IMR-90 (cell line): ENCODE data around the gene NFIX. TPM values are rescaled to one million over a fixed set of nuclear protein-coding genes. Genes with fewer than 3 reads are reported as not detected.

Experiments used
- ATAC-seq: fragments of 200-7000 bp; cut with Tn5 transposase; 2 replicates; pipeline ENCODE4 v1.9.1; 2020; ENCODE audit warnings: low read depth, mild to moderate bottlenecking, moderate library complexity
- BruUV-seq: library from RNA; stranded (reverse); fragments of 400-500 nt; replicated peaks from 2 replicates; lab custom pipeline; 2021; lab: Mats Ljungman, UMichigan
- CTCF ChIA-PET: fragments of 300-600 bp; formaldehyde crosslinking; extraction: SDS; loops from one replicate; lab custom pipeline; 2021; ENCODE audit warnings: antibody characterized with exemption; lab: Yijun Ruan, JAX
- POLR2A ChIA-PET: fragments of 300-600 bp; sonication (Branson Sonifier 250); formaldehyde crosslinking; loops from one replicate; lab custom pipeline; 2022; ENCODE audit warnings: antibody characterized with exemption; ENCODE audit not compliant: unreplicated experiment; lab: Charles Lee
- DNase-seq: peaks from one replicate; pipeline ENCODE4 v3.0.0; 2013
- H2AFZ ChIP-seq: replicated peaks from 2 replicates; pipeline ENCODE3; 2013; ENCODE audit warnings: low read length, mild to moderate bottlenecking; ENCODE audit not compliant: poor library complexity
- H2AK5ac ChIP-seq: 2 replicates; pipeline ENCODE4 v1.6.1; 2013; ENCODE audit warnings: low read depth, low read length, inconsistent platforms
- H2AK9ac ChIP-seq: replicated peaks from 2 replicates; pipeline ENCODE3; 2013; ENCODE audit warnings: mild to moderate bottlenecking, low read depth, low read length, moderate library complexity; ENCODE audit not compliant: poor library complexity
- H2BK120ac ChIP-seq: 2 replicates; pipeline ENCODE4 v1.6.1; 2013; ENCODE audit warnings: low read depth, low read length, inconsistent platforms
- H2BK15ac ChIP-seq: 3 replicates; pipeline ENCODE4 v1.6.1; 2013; ENCODE audit warnings: low read depth, low read length, inconsistent platforms
- H2BK20ac ChIP-seq: 2 replicates; pipeline ENCODE4 v1.6.1; 2013; ENCODE audit warnings: low read depth, mild to moderate bottlenecking, inconsistent platforms, low read length, moderate library complexity
- H2BK5ac ChIP-seq: 2 replicates; pipeline ENCODE4 v1.6.1; 2013; ENCODE audit warnings: mild to moderate bottlenecking, low read depth, low read length, inconsistent platforms; ENCODE audit not compliant: poor library complexity, severe bottlenecking
- H3K14ac ChIP-seq: replicated peaks from 2 replicates; pipeline ENCODE4 v1.6.1; 2013; ENCODE audit warnings: low read depth, low read length, inconsistent platforms
- H3K18ac ChIP-seq: 2 replicates; pipeline ENCODE4 v1.6.1; 2013; ENCODE audit warnings: low read depth, low read length, control low read depth
- H3K23ac ChIP-seq: 2 replicates; pipeline ENCODE4 v1.6.1; 2013; ENCODE audit warnings: low read depth, low read length, inconsistent platforms
- H3K27ac ChIP-seq: 2 replicates; pipeline ENCODE4 v1.5.1; 2013; ENCODE audit warnings: mild to moderate bottlenecking, control low read depth, low read length; ENCODE audit not compliant: insufficient read depth
- H3K27me3 ChIP-seq: 2 replicates; pipeline ENCODE4 v1.6.1; 2013; ENCODE audit warnings: low read length; ENCODE audit not compliant: control insufficient read depth, insufficient read depth
- H3K36me3 ChIP-seq: 2 replicates; pipeline ENCODE4 v1.6.1; 2013; ENCODE audit warnings: low read length, mixed read lengths; ENCODE audit not compliant: control insufficient read depth, insufficient read depth
- H3K4ac ChIP-seq: 2 replicates; pipeline ENCODE4 v1.6.1; 2013; ENCODE audit warnings: low read depth, low read length, inconsistent platforms
- H3K4me1 ChIP-seq: 2 replicates; pipeline ENCODE4 v1.6.1; 2013; ENCODE audit warnings: low read length, mixed read lengths; ENCODE audit not compliant: control insufficient read depth, insufficient read depth
- H3K4me2 ChIP-seq: 2 replicates; pipeline ENCODE4 v1.6.1; 2013; ENCODE audit warnings: low read depth, mild to moderate bottlenecking, control low read depth, low read length, moderate library complexity
- H3K4me3 ChIP-seq: 2 replicates; pipeline ENCODE4 v1.5.1; 2013; ENCODE audit warnings: low read depth, mild to moderate bottlenecking, control low read depth, low read length, moderate library complexity; ENCODE audit not compliant: insufficient read depth
- H3K56ac ChIP-seq: 2 replicates; pipeline ENCODE4 v1.6.1; 2013; ENCODE audit warnings: low read length, inconsistent platforms; ENCODE audit not compliant: insufficient read depth; ENCODE audit errors: extremely low read depth
- H3K79me1 ChIP-seq, 2 experiments: 2 replicates each; pipeline ENCODE4 v1.6.1; 2013; ENCODE audit warnings: low read length in 2 of 2, inconsistent platforms in 1 of 2, low read depth in 1 of 2
- H3K9ac ChIP-seq: 2 replicates; pipeline ENCODE4 v1.6.1; 2013; ENCODE audit warnings: low read depth, low read length, control low read depth
- H3K9me1 ChIP-seq: 2 replicates; pipeline ENCODE4 v1.6.1; 2013; ENCODE audit warnings: low read length, inconsistent platforms; ENCODE audit not compliant: insufficient read depth
- H3K9me3 ChIP-seq: 2 replicates; pipeline ENCODE4 v1.6.1; 2013; ENCODE audit warnings: low read length; ENCODE audit not compliant: control insufficient read depth, insufficient read depth
- H4K20me1 ChIP-seq: 2 replicates; pipeline ENCODE4 v1.6.1; 2013; ENCODE audit warnings: low read length, inconsistent platforms; ENCODE audit not compliant: insufficient read depth
- H4K5ac ChIP-seq: 2 replicates; pipeline ENCODE4 v1.6.1; 2013; ENCODE audit warnings: mild to moderate bottlenecking, low read depth, low read length, control low read depth
- H4K8ac ChIP-seq, 2 experiments: 2 replicates each; pipeline ENCODE4 v1.6.1; 2013; ENCODE audit warnings: low read depth in 2 of 2, low read length in 2 of 2, control low read depth in 1 of 2, inconsistent platforms in 1 of 2
- H4K91ac ChIP-seq: 2 replicates; pipeline ENCODE4 v1.6.1; 2013; ENCODE audit warnings: low read depth, low read length, inconsistent platforms; ENCODE audit not compliant: insufficient read depth
- BHLHE40 ChIP-seq: fragments of 150-350 bp; IDR thresholded peaks from 2 replicates; pipeline ENCODE4 v1.6.1; 2016; ENCODE audit warnings: mild to moderate bottlenecking, low read depth, low read length
- CEBPB ChIP-seq: IDR thresholded peaks from 2 replicates; pipeline ENCODE4 v1.6.1; 2012; ENCODE audit warnings: low read depth, low read length, improper control_type of control experiment
- CHD1 ChIP-seq: IDR thresholded peaks from 2 replicates; pipeline ENCODE4 v1.6.1; 2012; ENCODE audit warnings: low read depth, low read length, improper control_type of control experiment
- FOS ChIP-seq: fragments of 150-350 bp; IDR thresholded peaks from 2 replicates; pipeline ENCODE4 v1.6.1; 2016; ENCODE audit warnings: low read depth, low read length
- MXI1 ChIP-seq: IDR thresholded peaks from 2 replicates; pipeline ENCODE4 v1.6.1; 2012; ENCODE audit warnings: low read depth, mild to moderate bottlenecking, low read length, moderate library complexity, borderline replicate concordance
- POLR2A ChIP-seq: IDR thresholded peaks from 2 replicates; pipeline ENCODE4 v1.6.1; 2012; ENCODE audit warnings: mild to moderate bottlenecking, low read depth, low read length
- RCOR1 ChIP-seq: IDR thresholded peaks from 2 replicates; pipeline ENCODE4 v1.6.1; 2012; ENCODE audit warnings: mild to moderate bottlenecking, low read length, improper control_type of control experiment; ENCODE audit not compliant: insufficient replicate concordance
- RFX5 ChIP-seq: IDR thresholded peaks from 2 replicates; pipeline ENCODE4 v1.8.0; 2012; ENCODE audit warnings: low read depth, mild to moderate bottlenecking, low read length, moderate library complexity
- SMC3 ChIP-seq: fragments of 150-350 bp; IDR thresholded peaks from 2 replicates; pipeline ENCODE4 v1.6.1; 2016; ENCODE audit warnings: low read depth, mild to moderate bottlenecking, antibody characterized with exemption, low read length, moderate library complexity
- WGBS, 2 experiments: methylation state at CpG; one replicate each; pipeline versions ENCODE4 v1.1.5 to v1.1.7; 2013; ENCODE audit warnings: missing lambda C conversion rate in 2 of 2; ENCODE audit not compliant: insufficient read length in 1 of 2; ENCODE audit errors: extremely low coverage in 2 of 2; 5-methylcytosine and 5-hydroxymethylcytosine counted together
- dilution Hi-C: fragments of 300-500 bp; cut with HindIII; formaldehyde crosslinking; loops from one replicate; pipeline ENCODE4 v1.14.3; 2018; ENCODE audit warnings: low sequenced_read_pairs; ENCODE audit not compliant: unreplicated experiment
- in situ Hi-C: fragments of 300-500 bp; cut with MboI; formaldehyde crosslinking; loops from 3 replicates; pipeline ENCODE4 v1.14.3; 2019; ENCODE audit warnings: low sequenced_read_pairs, inconsistent platforms, mixed read lengths
- intact Hi-C: fragments of 100-400 bp; cut with micrococcal nuclease; formaldehyde crosslinking; loops from 2 replicates; pipeline ENCODE4 v1.10.0; 2022
- polyA plus RNA-seq, 3 experiments: library from polyadenylated mRNA; depleted of rRNA; stranded (reverse); fragments of >200 nt; gene quantifications; 2 replicates each; pipeline ENCODE4 v1.2.3, GENCODE V29; 2012; ENCODE audit warnings: low replicate concordance in 1 of 3
- total RNA-seq: library from RNA; depleted of rRNA; stranded (reverse); fragments of >200 nt; gene quantifications from 2 replicates; pipeline ENCODE4 v1.2.3, GENCODE V29; 2012
- TF ChIP-seq, protein P1 (sequence below): fragments of 150-350 bp; IDR thresholded peaks from 2 replicates; pipeline ENCODE4 v1.6.1; 2016; ENCODE audit warnings: low read depth, mild to moderate bottlenecking, low read length, moderate library complexity, borderline replicate concordance
- TF ChIP-seq, protein P2 (sequence below): conservative IDR thresholded peaks from 2 replicates; pipeline ENCODE4 v1.5.1; 2012; ENCODE audit warnings: mild to moderate bottlenecking, low read depth, low read length, improper control_type of control experiment

Gene NFIX
- total and polyA plus RNA-seq, 2 of the 4 experiments (the other 2 are of a cell fraction), result 10.2 to 47.7 TPM

DNA sequence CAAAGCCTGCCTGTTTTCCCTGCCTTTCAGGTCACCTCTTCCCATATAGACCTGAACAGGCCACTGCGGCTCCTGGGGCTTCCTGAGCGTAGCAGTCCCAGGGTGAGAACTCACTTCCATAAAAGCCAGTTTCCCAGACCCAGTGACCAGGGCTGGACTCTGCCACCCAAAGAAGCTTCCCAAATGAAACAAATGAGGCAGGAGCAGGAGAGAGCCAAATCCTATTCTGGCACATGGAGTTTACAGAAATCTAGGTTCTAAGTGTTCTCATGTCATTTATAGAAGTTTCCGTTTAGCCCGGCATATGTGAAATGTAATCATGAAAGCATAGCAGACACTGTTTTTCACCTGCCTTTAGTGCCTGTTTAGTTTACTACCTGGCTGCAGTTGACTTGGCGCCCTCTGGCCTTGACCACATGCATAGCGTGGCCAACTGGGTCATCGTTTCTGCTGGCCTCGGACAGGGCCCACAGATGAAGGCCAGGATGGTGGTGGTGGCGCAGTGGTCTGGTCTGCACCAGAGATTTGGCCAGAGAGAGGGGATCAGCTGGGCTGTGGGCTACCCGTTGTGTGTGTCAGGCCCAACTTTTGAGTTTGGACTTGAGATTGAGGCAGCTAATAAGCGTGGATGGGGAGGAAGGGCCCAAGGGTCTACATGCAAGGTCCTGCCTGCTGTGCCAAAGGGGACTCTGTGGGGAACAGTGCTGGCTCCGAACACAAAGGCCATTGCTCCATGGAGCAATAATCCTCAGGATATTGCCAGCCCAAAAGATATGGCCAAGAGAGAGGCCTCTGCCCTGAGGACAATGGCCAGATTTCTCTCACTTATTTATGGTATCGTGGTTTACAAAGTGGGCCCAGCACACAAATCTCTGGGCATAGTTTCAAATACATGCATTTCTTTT lies 43.3 kb downstream of the NFIX start (continued):
- no peak for TF ChIP-seq RCOR1

DNA sequence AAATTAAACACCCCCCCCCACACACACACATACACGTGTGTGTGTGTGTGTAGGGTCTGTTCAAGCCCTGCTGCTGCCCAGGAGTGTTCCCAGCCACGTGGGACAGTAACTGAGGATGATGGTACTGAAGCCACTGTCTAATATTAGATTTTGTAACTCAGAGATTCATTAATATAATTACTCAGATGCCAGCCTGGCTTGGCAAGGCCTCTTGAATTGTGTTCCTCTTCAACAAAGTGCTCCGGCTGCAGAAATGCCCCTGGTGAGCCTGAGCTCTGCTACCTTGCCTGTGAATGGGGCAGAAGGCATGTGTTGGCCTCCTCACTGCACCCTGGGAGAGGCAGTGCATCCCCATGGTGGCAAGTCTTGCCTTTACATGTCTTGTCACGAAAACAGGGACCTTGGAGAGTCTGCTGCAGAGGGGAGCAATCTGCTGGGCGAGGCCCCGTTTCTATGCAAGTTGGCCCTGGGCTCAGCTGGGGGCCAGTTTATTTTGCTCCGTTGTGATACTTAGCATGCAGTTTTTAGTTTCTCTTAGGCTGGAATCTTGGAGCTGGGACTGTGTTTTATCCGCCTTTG lies 44.0 kb downstream of the NFIX start:
- peaks cover 14% of the 10 kb centered on the region; the same call in 1 of the 2 replicates for H3K36me3 ChIP-seq
- H4K91ac ChIP-seq, result no peak overlapping the region
- no peak overlapping the region for H3K4ac ChIP-seq
- H3K79me1 ChIP-seq, result peaks cover 60 to 90% of the 10 kb centered on the region in 2 experiments
- H3K27ac ChIP-seq, result no peak overlapping the region
- no peak overlapping the region for H3K14ac ChIP-seq
- no peak overlapping the region for H2BK20ac ChIP-seq
- H3K56ac ChIP-seq, result no peak overlapping the region
- in situ Hi-C loops, result no loop called here
- no TSS peak for BruUV-seq
- no peak overlapping the region for H3K18ac ChIP-seq
- H2AK9ac ChIP-seq, result peak overlapping the region; percentile 16
- ATAC-seq (no peak), DNase-seq (no peak)
- H2AK5ac ChIP-seq, result no peak overlapping the region
- no peak overlapping the region for H4K5ac ChIP-seq
- H3K4me1 ChIP-seq, result peaks cover 50% of the 10 kb centered on the region
- no peak overlapping the region for H4K8ac ChIP-seq
- WGBS, 2 experiments, result 100% methylated on average over 1 of the region's 8 CpGs; no CpG with 5 or more reads in 1 of the 2 experiments
- POLR2A ChIA-PET, result no interaction called here
- peaks cover 44% of the 10 kb centered on the region for H3K9me1 ChIP-seq
- no peak for TF ChIP-seq CEBPB
- no peak for TF ChIP-seq RCOR1
- no peak for TF ChIP-seq CHD1
- TF ChIP-seq, protein P1, sequence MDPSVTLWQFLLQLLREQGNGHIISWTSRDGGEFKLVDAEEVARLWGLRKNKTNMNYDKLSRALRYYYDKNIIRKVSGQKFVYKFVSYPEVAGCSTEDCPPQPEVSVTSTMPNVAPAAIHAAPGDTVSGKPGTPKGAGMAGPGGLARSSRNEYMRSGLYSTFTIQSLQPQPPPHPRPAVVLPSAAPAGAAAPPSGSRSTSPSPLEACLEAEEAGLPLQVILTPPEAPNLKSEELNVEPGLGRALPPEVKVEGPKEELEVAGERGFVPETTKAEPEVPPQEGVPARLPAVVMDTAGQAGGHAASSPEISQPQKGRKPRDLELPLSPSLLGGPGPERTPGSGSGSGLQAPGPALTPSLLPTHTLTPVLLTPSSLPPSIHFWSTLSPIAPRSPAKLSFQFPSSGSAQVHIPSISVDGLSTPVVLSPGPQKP, result no peak
- TF ChIP-seq, protein P2, sequence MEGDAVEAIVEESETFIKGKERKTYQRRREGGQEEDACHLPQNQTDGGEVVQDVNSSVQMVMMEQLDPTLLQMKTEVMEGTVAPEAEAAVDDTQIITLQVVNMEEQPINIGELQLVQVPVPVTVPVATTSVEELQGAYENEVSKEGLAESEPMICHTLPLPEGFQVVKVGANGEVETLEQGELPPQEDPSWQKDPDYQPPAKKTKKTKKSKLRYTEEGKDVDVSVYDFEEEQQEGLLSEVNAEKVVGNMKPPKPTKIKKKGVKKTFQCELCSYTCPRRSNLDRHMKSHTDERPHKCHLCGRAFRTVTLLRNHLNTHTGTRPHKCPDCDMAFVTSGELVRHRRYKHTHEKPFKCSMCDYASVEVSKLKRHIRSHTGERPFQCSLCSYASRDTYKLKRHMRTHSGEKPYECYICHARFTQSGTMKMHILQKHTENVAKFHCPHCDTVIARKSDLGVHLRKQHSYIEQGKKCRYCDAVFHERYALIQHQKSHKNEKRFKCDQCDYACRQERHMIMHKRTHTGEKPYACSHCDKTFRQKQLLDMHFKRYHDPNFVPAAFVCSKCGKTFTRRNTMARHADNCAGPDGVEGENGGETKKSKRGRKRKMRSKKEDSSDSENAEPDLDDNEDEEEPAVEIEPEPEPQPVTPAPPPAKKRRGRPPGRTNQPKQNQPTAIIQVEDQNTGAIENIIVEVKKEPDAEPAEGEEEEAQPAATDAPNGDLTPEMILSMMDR, result no peak
- no peak for TF ChIP-seq SMC3
- no peak for TF ChIP-seq MXI1
- TF ChIP-seq POLR2A, result no peak
- no peak for TF ChIP-seq BHLHE40
- TF ChIP-seq RFX5, result no peak
- TF ChIP-seq FOS, result no peak
- no peak overlapping the region for H3K9ac ChIP-seq
- H3K9me3 ChIP-seq, result no peaks in the 10 kb centered on the region
- CTCF ChIA-PET, result no interaction called here
- intact Hi-C loops, result no loop called here
- no peak overlapping the region for H2BK5ac ChIP-seq
- no peak overlapping the region for H2BK120ac ChIP-seq
- dilution Hi-C loops, result no loop called here
- no peak overlapping the region for H3K4me2 ChIP-seq
- no peak overlapping the region for H2BK15ac ChIP-seq
- H4K20me1 ChIP-seq, result peaks cover 19% of the 10 kb centered on the region
- H3K4me3 ChIP-seq, result no peak overlapping the region
- H2AFZ ChIP-seq, result no peak overlapping the region
- 0 out of 2 replicates have a peak overlapping the region, but pooled peaks have one; percentile 31 for H3K23ac ChIP-seq
- H3K27me3 ChIP-seq, result no peaks in the 10 kb centered on the region
